Rectal smooth muscle tissue (tissue), 1 donor: ENCODE measurements around the gene SNRPE.

Experiments used
- H3K27ac ChIP-seq: one replicate; pipeline ENCODE4 v1.7.0; 2013; ENCODE audit warnings: low read depth, low read length, inconsistent platforms
- H3K27me3 ChIP-seq: one replicate; pipeline ENCODE4 v1.7.0; 2013; ENCODE audit warnings: low read length; ENCODE audit not compliant: control insufficient read depth, insufficient read depth
- H3K36me3 ChIP-seq: one replicate; pipeline ENCODE4 v1.7.0; 2013; ENCODE audit warnings: low read length; ENCODE audit not compliant: control insufficient read depth, insufficient read depth
- H3K4me1 ChIP-seq: one replicate; pipeline ENCODE4 v1.7.0; 2013; ENCODE audit warnings: low read length; ENCODE audit not compliant: control insufficient read depth, insufficient read depth
- H3K4me3 ChIP-seq: one replicate; pipeline ENCODE4 v1.7.0; 2013; ENCODE audit warnings: low read length
- H3K9ac ChIP-seq: one replicate; pipeline ENCODE4 v1.7.0; 2013; ENCODE audit warnings: low read length

SNRPE gene

GRCh38 chr1:203898458-203899352, 37.3 kb downstream of the SNRPE start:
- Histone ChIP-seq H3K4me3 (no peak overlapping the region), H3K27ac (no peak overlapping the region), H3K36me3 (no peaks in the 10 kb centered on the region), H3K4me1 (no peaks in the 10 kb centered on the region), H3K27me3 (no peaks in the 10 kb centered on the region), H3K9ac (no peak overlapping the region)

- Histone ChIP-seq H3K4me3 (no peak overlapping the region), H3K4me1 (no peaks in the 10 kb centered on the region), H3K9ac (no peak overlapping the region), H3K36me3 (no peaks in the 10 kb centered on the region), H3K27me3 (no peaks in the 10 kb centered on the region), H3K27ac (no peak overlapping the region)
Measured at GRCh38 chr1:203899353-203899716, 37.9 kb downstream of the SNRPE start.

DNA sequence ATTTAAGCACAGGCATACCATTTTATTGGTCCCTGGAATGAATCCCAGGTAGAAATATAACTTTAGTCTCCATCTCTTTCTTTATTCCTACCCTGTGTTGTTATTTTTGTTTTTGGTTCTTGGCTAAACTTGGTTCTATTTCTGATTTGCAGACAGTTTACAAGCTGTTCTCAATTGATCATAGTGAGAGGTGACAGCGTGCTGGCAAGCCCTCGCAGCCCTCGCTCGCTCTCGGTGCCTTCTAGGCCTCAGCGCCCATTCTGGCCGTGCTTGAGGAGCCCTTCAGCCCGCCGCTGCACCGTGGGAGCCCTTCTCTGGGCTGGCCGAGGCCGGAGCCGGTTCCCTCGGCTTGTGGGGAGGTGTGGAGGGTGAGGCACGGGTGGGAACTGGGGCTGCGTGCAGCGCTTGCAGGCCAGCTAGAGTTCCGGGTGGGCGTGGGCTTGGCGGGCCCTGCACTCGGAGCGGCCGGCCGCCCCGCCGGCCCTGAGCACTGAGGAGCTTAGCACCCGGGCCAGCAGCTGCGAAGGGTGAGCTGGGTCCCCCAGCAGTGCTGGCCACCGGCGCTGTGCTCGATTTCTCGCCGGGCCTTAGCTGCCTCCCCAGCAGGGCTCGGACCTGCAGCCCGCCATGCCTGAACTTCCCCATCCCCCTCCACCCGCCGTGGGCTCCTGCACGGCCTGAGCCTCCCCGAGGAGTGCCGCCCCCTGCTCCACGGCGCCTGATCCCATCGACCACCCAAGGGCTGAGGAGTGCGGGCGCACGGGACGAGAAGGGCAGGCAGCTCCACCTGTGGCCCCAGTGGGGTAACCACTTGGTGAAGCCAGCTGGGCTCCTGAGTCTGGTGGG, 38.7 kb downstream of the SNRPE start:
- H3K36me3 ChIP-seq = no peaks in the 10 kb centered on the region
- H3K4me3 ChIP-seq = no peak overlapping the region
- H3K4me1 ChIP-seq = no peaks in the 10 kb centered on the region
- no peak overlapping the region for H3K9ac ChIP-seq
- H3K27ac ChIP-seq = no peak overlapping the region
- no peaks in the 10 kb centered on the region for H3K27me3 ChIP-seq

GRCh38 chr1:203901581-203901980, 40.2 kb downstream of the SNRPE start:
- no peak overlapping the region for H3K4me3 ChIP-seq
- no peaks in the 10 kb centered on the region for H3K36me3 ChIP-seq
- no peaks in the 10 kb centered on the region for H3K4me1 ChIP-seq
- H3K9ac ChIP-seq = no peak overlapping the region
- H3K27ac ChIP-seq = no peak overlapping the region
- H3K27me3 ChIP-seq = no peaks in the 10 kb centered on the region

- H3K27ac ChIP-seq = no peak overlapping the region
- no peaks in the 10 kb centered on the region for H3K4me1 ChIP-seq
- no peaks in the 10 kb centered on the region for H3K27me3 ChIP-seq
- no peak overlapping the region for H3K4me3 ChIP-seq
- no peak overlapping the region for H3K9ac ChIP-seq
- no peaks in the 10 kb centered on the region for H3K36me3 ChIP-seq
Measured at GRCh38 chr1:203905275-203905674, 43.9 kb downstream of the SNRPE start.

- Histone ChIP-seq H3K27ac (no peak overlapping the region), H3K27me3 (no peaks in the 10 kb centered on the region), H3K4me3 (no peak overlapping the region), H3K9ac (no peak overlapping the region), H3K4me1 (no peaks in the 10 kb centered on the region), H3K36me3 (no peaks in the 10 kb centered on the region)
Measured at GRCh38 chr1:203906932-203907331, 45.5 kb downstream of the SNRPE start.

GRCh38 chr1:203907901-203908300, 46.5 kb downstream of the SNRPE start:
- Histone ChIP-seq H3K9ac (no peak overlapping the region), H3K36me3 (no peaks in the 10 kb centered on the region), H3K4me1 (no peaks in the 10 kb centered on the region), H3K4me3 (no peak overlapping the region), H3K27ac (no peak overlapping the region), H3K27me3 (no peaks in the 10 kb centered on the region)

GRCh38 chr1:203911806-203912205, 50.4 kb downstream of the SNRPE start:
- H3K27ac ChIP-seq = no peak overlapping the region
- H3K4me3 ChIP-seq = no peak overlapping the region
- no peaks in the 10 kb centered on the region for H3K36me3 ChIP-seq
- no peaks in the 10 kb centered on the region for H3K27me3 ChIP-seq
- H3K4me1 ChIP-seq = no peaks in the 10 kb centered on the region
- no peak overlapping the region for H3K9ac ChIP-seq

- Histone ChIP-seq H3K36me3 (no peaks in the 10 kb centered on the region), H3K27ac (no peak overlapping the region), H3K27me3 (no peaks in the 10 kb centered on the region), H3K4me1 (no peaks in the 10 kb centered on the region), H3K4me3 (no peak overlapping the region), H3K9ac (no peak overlapping the region)
Measured at GRCh38 chr1:203913073-203913521, 51.7 kb downstream of the SNRPE start.

DNA sequence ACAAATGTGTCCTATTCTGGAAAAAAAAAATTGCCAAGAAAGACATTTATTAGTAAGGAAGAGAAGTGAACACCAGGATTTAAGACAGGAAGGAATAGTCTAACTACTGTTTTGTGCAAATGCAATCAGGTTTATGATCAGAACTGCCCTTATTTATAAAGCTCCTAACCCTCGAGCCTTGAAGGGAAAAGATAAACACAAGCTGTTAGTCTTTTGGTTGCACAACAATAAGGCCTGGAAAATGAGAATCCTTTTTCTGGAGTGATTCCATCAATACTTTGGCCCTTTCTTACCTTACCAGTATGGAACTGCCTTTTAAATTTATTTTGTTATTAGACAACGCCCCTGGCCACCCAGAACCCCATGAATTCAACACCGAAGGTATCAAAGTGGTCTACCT, 52.9 kb downstream of the SNRPE start:
- Histone ChIP-seq H3K27ac (no peak overlapping the region), H3K9ac (no peak overlapping the region), H3K36me3 (no peaks in the 10 kb centered on the region), H3K27me3 (no peaks in the 10 kb centered on the region), H3K4me1 (no peaks in the 10 kb centered on the region), H3K4me3 (no peak overlapping the region)

DNA sequence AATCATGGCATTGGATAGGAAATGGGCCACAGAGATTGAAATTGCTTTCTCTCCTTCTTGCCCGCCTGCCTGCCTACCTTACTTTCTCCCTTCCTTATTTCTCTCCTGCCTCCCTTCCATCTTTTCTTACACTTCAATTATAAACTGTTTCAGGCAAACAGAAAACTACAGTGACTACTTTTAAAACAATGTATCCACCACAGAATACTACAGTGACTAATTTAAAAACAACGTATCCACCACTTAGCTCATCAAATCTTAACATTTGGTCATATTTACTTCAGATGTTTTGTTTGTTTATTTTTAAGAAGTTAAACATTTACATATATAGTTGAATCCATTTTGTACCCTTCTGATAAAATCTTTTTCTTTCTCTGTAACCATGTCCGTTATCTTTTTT, 54.4 kb downstream of the SNRPE start:
- no peak overlapping the region for H3K4me3 ChIP-seq
- no peaks in the 10 kb centered on the region for H3K27me3 ChIP-seq
- no peaks in the 10 kb centered on the region for H3K4me1 ChIP-seq
- no peak overlapping the region for H3K27ac ChIP-seq
- no peak overlapping the region for H3K9ac ChIP-seq
- H3K36me3 ChIP-seq = no peaks in the 10 kb centered on the region

DNA sequence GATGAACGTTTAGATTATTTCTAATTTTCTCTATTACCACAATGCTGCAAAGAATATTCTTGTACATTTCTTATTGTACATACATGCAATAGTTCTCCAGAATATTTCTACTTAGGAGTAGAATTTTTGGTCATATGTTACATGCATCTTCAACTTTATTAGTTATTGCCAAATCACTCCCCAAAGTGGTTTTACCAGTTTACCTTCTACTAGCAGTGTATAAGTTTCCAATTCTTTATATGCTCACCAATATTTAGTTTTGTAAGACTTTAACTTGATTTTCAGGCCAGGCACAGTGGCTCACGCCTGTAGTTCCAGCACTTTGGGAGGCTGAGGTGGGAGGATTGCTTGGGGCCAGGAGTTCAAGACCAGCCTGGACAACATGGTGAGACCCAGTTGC, 55.4 kb downstream of the SNRPE start:
- H3K27me3 ChIP-seq = no peaks in the 10 kb centered on the region
- no peaks in the 10 kb centered on the region for H3K36me3 ChIP-seq
- no peak overlapping the region for H3K4me3 ChIP-seq
- H3K27ac ChIP-seq = no peak overlapping the region
- H3K9ac ChIP-seq = no peak overlapping the region
- H3K4me1 ChIP-seq = no peaks in the 10 kb centered on the region
